NK-92 (cell line): ENCODE measurements around the gene KCNMB2.

Experiments used
- DNase-seq: peaks from one replicate; lab custom pipeline; 2025; ENCODE audit not compliant: unreplicated experiment; lab: John Stamatoyannopoulos, UW

The KCNMB2 gene

DNA sequence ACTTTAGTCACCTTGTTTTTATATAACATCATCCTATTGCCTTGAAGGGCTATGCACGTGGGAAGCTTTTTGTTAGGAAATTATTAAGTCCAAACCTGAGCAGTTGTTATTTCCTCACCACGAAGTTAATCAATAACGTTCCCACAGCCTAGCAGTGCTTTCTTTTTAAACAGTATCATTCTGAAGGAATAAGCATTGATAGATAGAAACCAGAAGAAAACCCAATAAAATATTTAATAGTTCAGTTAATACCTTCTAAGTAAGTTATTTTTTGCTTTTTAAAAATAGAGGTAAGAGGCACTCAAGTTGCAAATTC lies 149.3 kb downstream of the KCNMB2 start:
- no peak for DNase-seq

DNA sequence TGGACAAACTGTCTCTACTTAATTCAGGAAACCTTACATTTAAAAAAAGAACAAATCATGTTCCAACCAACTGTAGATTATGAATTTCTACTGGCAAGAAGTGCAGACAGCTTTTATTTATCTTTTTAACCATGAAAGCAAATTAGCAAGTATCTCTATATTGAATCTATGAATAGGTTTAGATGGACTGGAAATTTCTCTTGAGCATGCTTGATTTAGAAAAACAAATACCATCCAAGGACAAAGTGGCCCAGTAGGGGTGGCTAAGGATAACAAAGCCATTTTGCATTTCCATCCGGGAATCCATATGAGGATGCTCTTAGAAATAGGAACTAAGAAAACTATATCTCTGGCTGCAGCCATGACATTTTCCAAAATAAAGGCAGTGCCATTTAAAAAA lies 150.6 kb downstream of the KCNMB2 start:
- no peak for DNase-seq

DNA sequence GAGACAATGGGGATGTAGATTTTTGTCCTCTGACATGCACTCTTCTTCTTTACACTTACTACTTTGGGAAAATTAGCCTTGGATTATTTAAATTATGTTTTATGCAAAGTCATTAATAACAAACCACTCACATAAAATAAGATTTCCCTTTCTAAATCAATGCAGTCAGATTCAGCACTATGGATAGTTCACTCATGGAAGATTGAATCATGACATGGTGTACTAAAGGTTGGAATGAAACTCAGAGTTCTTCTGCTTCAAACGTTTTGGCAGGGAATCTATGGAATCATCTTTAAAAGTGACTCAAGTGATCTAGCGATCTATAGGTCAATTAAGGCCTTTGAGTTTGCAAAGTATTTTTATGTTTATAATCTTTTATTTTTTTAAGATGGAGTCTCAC lies 154.3 kb downstream of the KCNMB2 start:
- no peak for DNase-seq

DNA sequence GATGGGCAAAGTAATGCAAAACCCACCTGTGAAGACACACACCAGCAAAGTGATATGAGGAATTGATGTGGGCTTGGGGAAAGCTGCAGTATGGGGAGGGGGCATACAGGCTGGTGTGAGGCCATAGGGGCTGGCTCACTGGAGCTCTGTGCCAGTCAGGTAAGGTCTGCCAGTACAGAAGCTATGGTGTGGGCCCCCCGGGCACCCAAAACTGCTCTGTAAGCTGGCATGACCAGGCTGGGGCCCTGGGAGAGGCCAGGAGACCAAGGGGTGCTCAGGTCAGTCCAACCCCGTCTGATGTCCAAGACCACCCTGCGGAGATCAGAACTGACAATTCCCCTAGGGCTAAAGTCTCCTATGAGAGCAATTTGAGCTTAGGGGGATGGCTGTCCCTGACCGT lies 163.1 kb downstream of the KCNMB2 start:
- DNase-seq = no peak

DNA sequence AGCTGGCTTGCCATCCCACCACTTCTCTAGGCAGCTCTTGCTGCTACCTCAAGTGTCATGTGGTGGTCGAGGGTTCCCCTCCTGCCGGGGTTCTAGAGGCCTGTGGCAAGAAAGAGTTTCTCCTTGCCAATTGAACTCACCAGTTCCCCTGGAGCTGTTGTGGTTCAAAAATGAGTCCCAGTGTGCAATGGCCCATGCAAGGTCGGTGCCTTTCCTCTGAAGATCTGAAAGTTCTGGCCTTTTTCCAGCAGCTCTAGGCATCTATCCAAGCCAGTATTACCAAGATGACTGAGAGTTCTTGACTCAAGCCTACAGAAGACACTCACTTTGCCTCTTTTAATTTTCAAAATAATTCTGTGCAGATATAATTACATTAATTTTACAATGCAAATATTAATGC lies 163.6 kb downstream of the KCNMB2 start:
- DNase-seq = no peak

DNA sequence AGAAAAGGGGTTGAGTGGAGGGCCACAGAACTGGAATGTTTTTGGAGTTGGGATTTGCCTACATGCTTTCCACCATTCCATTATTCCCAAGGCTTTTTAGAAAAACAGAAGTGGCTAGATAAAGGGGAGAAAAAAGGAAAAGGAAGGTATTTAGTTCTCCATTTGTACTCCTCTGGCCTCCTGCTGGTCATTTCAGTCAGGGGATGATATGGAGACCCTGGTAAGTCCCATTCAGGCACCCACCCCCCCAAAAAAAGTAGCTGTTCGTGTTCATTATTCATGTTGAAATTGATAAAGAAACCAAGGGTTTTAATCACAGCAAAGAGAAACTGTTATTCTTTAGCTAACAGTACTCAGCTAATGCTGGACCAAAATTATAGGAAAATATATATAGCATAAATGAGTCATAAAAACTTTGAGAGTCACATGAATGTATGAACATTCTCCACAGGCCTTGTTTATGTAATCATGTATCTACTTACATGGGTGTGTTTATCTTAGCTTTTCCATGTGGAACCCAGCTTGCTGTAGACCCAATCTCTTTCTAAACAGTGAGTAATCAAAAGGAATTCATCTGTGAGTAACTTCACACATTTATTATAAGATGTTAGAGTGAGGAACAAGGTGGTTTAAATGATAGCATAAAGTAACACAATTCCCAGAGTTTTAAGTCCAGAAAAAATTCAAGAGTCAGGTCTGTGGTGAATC lies 167.2 kb downstream of the KCNMB2 start:
- DNase-seq = no peak

DNA sequence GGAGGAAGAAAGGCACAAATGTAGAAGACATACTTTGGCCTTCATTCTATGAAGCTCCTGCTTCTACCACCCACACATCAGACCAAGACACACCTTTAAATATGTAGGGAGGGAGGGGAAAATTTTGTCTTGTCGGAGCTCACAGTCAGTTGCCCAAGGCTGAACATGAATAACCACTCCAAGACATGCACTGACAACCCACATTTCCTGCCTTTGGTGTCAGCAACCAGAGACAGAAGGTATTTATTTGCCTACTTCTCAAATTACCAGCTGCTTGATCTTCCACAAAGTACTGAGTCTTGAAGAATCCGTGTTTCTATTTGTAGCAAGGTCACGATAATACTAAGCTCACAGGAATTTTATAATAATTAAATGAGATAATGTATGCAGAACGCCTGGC lies 169.7 kb downstream of the KCNMB2 start:
- no peak for DNase-seq

DNA sequence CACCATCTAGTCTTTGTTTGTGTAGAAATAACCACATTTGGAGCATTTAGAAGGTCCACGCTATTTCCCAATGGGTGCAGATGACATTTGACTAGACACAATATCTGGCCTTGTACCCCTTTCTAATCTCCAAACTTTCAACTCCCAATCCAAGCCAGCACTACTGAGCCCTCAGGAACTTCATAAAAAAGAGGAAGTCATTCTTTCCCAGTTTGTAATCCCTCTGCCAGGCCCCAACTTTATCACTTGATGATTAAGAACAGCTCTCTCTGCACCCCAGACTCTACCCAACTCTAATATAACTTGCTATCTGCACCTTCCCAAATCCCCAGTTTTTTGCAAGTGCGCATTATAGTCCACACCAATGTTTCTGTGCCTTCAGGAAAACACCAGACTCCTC lies 170.2 kb downstream of the KCNMB2 start:
- no peak for DNase-seq

DNA sequence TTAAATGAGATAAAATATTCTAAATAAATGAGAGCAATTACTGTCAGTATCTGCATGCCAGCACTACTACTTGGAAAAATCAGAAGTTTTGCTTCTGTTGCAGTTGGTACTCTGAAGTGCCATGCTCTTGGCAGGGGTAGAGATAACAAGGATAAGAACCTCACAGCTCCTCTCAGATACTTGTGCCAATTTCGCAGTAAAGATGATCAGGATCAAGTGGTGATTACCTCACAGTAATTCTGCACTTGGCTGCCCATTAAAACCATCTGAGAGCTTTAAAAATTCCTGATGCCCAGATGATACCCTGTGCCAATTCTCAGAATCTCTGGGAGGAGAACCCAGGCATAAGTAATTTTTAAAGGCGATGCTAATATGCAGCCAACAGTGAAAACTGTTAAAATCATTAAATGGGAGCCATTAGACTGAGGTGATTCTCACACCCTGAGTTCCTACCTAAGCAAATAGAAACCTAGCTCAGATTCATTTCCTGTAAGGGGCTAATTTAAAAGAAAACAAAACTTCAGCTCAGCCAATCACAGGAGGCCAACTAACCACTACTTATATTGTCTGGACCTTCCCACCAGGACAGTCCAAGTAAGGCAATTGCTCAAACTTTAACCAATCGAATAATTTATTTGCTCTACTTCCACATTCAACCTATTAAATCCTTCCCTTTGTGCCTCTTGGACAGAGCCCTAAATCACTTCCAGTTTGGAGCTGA lies 171.2 kb downstream of the KCNMB2 start:
- no peak for DNase-seq

DNA sequence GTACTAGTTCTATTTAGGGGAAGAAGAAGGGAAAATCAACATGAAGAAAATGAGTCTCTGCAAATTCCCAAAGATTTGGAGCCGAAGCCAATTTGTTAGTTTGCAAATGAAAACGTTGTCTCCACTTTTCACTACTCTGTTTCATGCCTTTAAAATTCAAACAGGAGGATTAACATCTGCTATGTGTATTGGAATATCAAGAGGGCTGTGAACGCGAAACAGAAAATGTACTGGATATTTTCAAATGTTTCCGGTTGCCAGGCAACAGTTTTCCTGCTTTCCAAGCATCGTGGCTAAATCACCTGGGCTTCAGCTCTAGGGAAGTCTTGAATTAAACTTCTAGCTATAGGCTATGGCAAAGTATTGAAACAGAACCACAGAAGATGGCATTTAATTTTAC lies 172.8 kb downstream of the KCNMB2 start:
- DNase-seq = no peak

DNA sequence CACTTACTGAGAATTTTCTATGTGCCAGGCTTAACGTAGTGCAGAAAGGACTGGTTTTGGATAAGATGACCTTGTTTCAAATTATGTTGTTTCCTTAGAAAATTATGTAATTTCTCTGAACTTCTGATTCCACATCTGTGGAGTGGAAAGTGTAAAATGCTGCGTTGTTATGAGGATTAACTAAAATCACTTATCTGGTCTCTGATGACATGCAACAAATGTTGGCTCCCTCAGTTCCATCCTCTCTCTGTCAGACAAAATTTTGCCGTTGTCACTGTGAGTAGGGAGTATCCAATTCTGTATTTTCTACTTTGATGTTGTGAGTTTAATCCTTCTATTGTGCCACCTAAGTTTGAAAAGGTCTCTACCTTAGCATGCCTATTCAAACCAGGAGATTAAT lies 175.5 kb downstream of the KCNMB2 start:
- no peak for DNase-seq

DNA sequence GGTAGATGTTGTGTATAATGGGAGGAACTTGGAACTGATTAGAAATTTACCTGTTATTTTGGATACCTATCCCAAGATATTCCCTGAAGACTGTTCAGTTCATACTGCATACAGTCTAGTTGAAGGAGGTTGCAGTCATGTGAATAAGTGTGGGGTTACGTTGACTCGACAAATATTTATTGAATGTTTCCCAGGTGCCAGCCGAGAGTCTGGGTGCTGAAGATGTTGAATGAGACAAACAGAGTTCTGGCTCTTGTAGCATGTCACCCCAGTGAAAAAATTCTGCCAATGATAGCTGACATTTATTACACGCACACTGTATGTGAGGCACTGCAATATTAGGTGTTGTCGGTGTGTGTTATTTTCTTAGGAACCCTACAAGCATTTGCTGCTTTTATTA lies 176.0 kb downstream of the KCNMB2 start:
- DNase-seq = no peak

DNA sequence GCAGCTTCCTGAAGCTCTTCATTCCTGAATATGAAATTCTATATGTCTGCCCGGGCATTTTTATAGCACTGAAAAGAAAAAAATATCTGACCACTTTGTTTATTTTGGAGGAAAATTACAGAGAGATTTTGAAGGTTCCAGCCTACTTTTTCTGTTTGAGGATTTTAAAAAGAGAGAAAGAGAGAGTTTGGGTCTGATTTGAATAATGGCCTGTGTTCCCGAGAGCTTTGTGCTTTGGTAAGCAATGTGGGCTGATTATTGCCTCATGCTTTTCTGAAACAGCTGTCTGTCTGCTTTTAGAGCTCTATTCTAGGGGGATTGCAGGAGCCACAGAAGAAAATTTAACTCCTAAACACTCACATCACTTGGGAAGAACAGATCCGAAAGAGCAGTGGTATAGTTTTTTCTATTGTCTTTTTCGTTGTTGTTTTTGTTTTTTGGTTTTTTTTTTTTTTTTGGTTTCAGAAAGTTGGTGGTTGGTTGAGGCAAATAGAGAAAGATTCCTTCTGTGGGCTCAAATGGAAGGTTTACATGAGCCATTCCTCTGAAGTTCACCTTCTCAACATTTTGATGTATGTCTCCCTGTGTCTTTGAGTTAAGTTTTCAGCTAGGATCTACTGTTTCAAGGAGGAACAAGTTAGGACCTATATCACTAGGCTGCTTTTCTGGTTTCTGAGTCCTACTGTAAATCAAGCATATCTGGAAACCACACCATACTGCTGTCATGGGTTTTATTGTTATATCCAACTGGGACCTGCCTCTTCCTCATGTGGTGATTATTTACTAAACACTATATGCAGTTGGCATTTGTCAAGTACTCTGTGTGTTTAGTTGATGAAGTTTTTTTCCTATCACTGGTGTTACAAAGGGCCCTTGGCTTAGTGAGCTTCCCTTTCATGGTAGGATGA lies 178.9 kb downstream of the KCNMB2 start:
- no peak for DNase-seq

DNA sequence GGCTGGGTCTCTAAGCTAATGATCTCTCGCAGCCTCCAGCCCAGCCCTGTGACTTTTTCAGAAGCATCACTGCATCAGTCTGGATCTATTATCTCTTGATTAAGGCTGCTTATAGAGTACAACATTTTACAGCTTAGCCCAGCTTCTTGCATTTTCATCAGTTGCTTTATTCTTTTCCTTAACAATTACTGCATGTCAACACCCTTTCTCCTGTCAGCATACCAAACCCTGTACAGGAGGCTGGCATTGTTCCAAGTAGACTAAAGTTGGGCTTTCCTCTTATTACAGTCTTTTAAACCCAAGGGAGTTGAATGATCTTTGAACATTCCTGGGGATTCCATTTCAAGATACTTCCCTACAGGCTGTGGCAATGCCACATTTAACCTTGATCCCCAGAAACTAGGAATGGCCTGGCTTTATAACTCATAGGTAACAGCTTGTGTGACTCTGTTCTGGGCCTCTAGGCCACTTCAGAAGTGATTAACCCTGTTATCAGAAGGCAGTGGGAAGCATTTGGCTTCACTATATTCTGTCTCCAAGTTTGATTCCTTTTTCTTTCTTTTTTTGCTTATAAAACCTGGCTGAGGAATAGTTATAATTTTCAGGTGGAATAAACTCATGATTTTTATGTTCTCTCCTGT lies 182.9 kb downstream of the KCNMB2 start:
- DNase-seq = no peak

DNA sequence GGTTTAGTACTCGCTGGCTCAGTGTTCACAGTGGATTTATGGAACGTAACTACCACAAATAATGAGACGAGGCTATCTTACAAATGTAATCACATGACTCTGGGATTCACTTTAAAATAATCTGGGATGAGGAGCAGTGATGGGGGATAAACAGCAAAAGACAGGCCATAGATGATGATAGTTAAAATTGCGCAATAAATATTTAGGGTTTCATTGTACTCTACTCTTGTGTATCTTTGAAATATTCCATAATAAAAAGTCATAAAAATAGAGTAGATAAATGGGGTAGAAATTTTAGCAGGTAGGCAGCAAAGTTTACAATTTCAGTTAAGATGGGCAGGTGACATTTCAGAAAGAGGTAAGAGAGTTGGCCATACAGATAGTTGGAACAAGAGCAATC lies 196.6 kb downstream of the KCNMB2 start:
- no peak for DNase-seq

DNA sequence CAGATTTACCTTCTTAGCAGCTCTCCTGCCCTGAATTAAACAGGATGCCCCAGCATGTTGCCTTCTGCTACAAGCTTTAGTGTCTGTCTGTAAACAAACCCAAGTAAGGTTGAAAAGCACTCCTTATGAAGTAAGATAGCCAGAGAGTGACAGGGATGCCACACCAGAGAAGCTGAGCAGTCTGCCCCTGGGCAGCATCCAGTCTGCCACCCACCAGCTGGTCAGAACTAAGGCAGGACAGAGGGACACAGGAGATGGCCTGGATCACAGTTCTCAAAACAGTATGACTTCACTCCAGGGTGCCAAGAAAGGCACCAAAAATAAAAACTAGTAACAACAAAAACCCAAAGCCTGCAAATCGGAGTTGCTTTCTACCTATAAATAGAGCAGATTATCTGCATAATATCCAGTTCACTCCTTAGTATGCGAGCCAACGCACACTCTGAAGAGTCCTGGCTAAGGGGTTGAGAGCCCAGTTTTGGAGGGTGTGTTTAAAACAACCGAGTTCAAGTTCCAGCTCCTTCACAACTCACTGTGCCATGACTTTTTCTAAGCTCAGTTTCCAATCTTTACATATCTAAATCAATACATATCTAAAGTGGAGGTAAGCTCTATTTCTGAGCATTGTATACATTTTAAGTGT lies 198.9 kb downstream of the KCNMB2 start:
- no peak for DNase-seq

DNA sequence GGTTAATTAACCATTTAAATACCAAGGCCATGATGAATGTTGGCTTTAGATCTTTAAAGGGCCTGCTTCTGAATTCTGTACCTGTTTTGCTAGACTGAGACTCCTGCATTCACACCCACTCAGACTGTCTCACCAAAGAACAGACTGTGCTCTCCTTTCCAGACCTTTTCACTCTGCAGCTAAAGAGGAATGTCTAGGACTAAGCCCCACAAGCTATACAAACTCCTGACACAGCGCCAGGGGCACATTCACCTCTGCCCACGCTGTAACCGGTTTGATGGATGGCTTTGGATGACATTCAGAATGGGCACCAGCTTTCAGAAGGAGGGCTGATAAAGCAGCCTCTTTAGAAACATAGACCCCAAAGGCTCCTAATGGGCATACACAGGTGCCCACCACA lies 200.1 kb downstream of the KCNMB2 start:
- DNase-seq = no peak

DNA sequence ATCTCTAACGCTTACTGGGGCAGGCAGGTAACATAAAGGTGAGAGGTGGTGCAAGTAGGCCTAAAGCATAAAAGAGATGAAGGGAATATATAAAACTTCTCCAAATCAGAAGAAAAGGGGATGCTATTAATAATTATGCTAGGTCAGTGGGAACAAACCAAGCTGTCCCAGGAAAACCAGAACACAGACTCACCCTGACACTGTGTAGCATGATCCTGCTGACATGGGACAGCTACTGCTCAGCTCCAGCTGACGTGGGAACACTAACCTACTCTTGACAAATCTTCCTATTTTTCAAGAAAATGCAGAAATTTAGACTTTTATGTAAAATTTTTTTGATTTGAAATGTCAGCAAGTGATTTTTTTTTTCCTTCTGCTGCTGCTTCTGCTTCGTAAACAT lies 203.5 kb downstream of the KCNMB2 start:
- no peak for DNase-seq

DNA sequence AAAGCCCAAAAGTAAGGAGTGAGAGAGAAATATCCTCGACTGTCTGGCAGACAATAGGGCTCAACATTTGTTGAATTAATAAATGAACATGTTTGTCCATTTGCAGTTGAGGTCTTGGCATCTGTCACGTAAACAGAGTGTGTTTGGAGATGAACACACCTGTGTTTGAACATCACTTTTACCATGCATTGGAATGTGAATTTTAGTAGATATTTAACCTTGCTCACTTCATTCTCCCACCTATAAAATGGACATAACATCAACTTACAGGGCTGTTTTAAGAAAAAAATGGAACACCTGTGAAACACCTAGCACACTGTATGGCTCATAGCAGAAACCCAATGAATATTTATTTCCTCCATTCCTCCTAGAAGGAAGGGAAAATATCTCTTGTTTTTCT lies 204.8 kb downstream of the KCNMB2 start:
- DNase-seq = no peak

DNA sequence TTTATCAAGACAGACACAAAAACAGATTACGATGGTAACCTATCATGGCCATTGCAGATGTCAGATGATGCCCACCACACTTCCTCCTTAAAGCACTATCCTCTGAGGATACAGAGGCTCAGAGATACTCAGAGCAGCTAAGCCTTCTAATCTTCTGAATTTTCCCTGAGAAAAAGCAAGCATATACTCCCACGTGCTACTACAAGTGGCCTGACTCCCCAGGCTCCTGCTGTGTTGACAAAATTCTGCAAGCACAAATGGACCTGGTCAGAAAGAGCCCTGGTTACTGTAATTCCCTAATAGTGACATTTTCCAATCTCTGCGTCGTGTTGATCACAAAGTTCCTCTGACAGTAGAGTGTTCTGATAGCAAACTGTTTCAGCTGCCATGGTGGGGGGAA lies 207.1 kb downstream of the KCNMB2 start:
- no peak for DNase-seq
